Measurements from ENCODE around the gene CDK6.

- no peak for TF ChIP-seq POLR2A (IDR thresholded peaks at IDR 0.05; ENCODE audit: low read depth)
- no peak for TF ChIP-seq CTCF (IDR thresholded peaks at IDR 0.05)
- no peak for TF ChIP-seq EP300 (IDR thresholded peaks at IDR 0.05)
Measured at GRCh38 chr7:92835851-92836488, 403 bp downstream of the CDK6 start.
